NCI-H446 (cell line): ENCODE measurements around the gene TIPRL.
"Not testable (repeated sequence)": the region's sequence is repeated elsewhere in the genome, so short reads cannot be mapped to it uniquely, and the experiment has no call there.

Source experiments
- DNase-seq, 2 experiments: peaks; one replicate each; lab custom pipeline; 2025; lab: John Stamatoyannopoulos, UW

The TIPRL gene

GRCh38 chr1:168159251-168159650 is 19.5 kb upstream of the TIPRL start:
- no peak for DNase-seq

GRCh38 chr1:168159979-168160378 is 18.8 kb upstream of the TIPRL start:
- DNase-seq, result no peak

GRCh38 chr1:168161459-168161858 is 17.3 kb upstream of the TIPRL start:
- peak in 1 of 2 experiments; percentile 59 for DNase-seq

- no peak for DNase-seq
These were observed 15.1 kb upstream of the TIPRL start for GRCh38 chr1:168163670-168164069.

- no peak for DNase-seq
These were observed 14.0 kb upstream of the TIPRL start for GRCh38 chr1:168164771-168165170.

GRCh38 chr1:168167806-168168205 is 11.0 kb upstream of the TIPRL start:
- DNase-seq, result no peak

- no peak for DNase-seq
These were observed 7.9 kb upstream of the TIPRL start for GRCh38 chr1:168170564-168171508.

GRCh38 chr1:168172250-168172915 is 6.4 kb upstream of the TIPRL start:
- DNase-seq, result no peak

GRCh38 chr1:168178227-168178637 is 530 bp upstream of the TIPRL start:
- DNase-seq, result no peak

- no peak for DNase-seq
These were observed 831 bp downstream of the TIPRL start for GRCh38 chr1:168179438-168180147.

- DNase-seq, result no peak
These were observed 1.4 kb downstream of the TIPRL start for GRCh38 chr1:168180148-168180524.

GRCh38 chr1:168181063-168181720 is 2.4 kb downstream of the TIPRL start:
- DNase-seq, result not testable (repeated sequence)

- no peak for DNase-seq
These were observed 8.4 kb downstream of the TIPRL start for GRCh38 chr1:168187177-168187576.

GRCh38 chr1:168190403-168190802 is 11.6 kb downstream of the TIPRL start:
- no peak for DNase-seq

- DNase-seq, result no peak
These were observed 16.7 kb downstream of the TIPRL start for GRCh38 chr1:168195199-168196135.

GRCh38 chr1:168199056-168199455 is 20.3 kb downstream of the TIPRL start:
- DNase-seq, result no peak

GRCh38 chr1:168202941-168203654 is 24.3 kb downstream of the TIPRL start:
- DNase-seq, result no peak

- DNase-seq, result no peak
These were observed 27.3 kb downstream of the TIPRL start for GRCh38 chr1:168206111-168206510.

- not testable (repeated sequence) for DNase-seq
These were observed 28.9 kb downstream of the TIPRL start for GRCh38 chr1:168207673-168208072.

- DNase-seq, result no peak
These were observed 31.6 kb downstream of the TIPRL start for GRCh38 chr1:168210312-168210711.
